GM18511 (cell line): ENCODE measurements around the gene ELF3.
"Not testable (repeated sequence)": the region's sequence is repeated elsewhere in the genome, so short reads cannot be mapped to it uniquely, and the experiment has no call there.

Source experiments
- ATAC-seq: cut with Tn5 transposase; IDR thresholded peaks from one replicate; pipeline ENCODE4 v1.9.1; 2021; ENCODE audit warnings: mild to moderate bottlenecking, moderate library complexity; ENCODE audit not compliant: unreplicated experiment

Gene ELF3

GRCh38 chr1:202064889-202065312, 54.5 kb downstream of the ELF3 start:
- ATAC-seq, result not testable (repeated sequence)
